Head of caudate nucleus (tissue), 42 donors: ENCODE measurements around the gene AGAP1.

ENCODE experiments used
- DNase-seq, 42 donors: peaks; one replicate each; pipeline versions ENCODE4 v3.0.0 to v3.0.0-alpha.2; 2020 to 2021; ENCODE audit warnings: mixed read lengths in 7 of 42
- intact Hi-C: fragments of 100-400 bp; cut with DNase I; formaldehyde crosslinking; loops from one replicate; pipeline ENCODE4 v1.15.0; 2022

The AGAP1 gene

DNA sequence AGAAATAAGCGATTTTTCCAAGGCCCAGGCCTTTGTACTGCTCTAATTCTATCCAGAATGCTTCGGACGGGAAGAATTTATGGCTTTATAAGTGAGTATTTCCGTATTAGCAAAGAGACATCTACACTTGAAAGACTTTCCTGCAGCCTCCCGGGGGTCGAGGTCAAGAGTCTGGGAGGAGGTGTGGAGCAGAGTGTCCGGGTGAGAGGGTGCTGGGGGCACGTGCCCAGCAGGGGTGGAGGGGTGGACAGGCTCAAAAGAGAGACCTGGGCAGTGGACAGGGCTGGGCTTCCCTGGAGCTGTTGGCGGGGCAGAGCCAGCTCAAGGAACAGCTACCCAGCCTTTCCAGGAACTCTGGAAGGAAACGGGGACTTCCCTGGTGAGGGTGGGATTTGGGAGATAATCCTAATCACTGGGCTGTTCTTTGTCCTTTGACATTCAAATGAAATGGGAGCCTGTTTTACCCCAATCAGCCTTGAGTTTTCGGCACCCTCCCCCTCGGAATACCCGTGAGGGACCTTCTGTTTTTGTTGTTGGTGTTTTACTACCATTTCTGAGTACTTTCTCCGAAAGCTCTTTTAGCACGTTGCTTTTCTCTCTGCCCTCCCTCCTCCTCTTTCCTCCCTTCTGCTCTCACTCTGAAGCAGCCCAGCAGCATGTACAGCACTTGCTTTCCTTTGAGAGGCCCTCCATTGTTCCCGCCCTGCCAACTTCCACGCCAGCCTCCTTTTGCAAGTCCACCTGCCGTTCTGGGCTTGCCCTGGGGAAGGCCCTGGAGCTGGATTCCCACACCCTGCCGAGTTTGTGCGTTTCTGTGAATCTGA is 164.7 kb downstream of the AGAP1 start:
- intact Hi-C loops = no loop called here
- DNase-seq = peak in 7 of 42 donors; percentile 27 to 70 (median 46)

DNA sequence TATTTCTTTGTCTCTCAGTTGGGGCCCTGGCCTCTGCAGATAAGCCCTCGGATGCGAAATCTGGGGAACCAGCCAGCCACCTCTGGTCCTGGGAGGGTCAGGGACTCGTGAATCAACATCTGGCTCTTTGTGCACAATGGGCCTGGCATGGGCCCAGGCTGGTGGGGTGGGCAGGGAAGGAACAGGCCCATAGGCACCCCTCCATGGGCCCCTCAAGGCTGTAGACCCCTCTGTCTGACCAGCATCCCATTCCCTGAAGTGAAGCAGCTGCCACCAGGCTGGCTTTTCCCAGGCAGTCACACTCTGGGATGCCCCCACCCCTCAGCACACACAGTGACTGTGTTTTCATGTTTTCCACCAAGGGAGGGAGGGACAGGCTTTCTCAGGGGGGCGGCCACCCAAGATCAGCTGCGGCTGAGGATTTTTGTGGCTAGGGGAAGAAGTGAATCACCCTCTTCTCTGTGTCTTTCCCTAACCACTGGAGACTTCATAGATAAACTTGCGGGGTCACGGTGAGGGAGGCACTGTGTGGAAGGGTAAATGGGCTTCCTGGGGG is 166.0 kb downstream of the AGAP1 start:
- intact Hi-C loops = no loop called here
- peak in 18 of 42 donors; percentile 31 to 73 (median 52) for DNase-seq

DNA sequence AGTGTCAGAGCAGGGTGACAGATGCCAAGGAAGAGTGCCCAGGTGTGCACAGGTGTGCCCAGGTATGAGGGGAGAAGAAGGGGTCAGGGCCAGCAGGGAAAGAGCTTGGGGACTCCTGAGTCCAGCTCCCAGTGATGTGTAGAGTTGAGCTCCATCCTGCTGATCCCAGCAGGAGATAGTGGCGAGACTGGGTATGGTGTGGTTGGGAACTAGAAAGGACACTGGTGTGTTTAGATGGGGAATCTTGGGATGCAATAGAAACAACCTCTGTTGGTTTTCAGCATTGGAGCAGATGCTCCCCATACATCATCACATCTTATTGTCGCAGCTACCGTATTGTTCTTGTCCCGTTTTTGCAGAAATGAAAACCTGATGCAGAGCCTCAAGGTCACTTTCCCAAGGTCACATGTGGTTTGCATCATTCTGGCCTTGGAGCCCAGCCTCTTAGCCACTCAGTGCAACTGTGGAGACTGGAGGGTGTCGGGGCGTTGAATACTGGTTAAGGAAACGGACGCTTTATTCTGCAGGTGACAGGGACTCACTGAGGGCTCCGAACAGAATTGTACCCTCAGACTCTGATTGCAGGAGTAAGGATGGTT is 166.7 kb downstream of the AGAP1 start:
- intact Hi-C loops = no loop called here
- DNase-seq = peak in 1 of 42 donors; percentile 17

DNA sequence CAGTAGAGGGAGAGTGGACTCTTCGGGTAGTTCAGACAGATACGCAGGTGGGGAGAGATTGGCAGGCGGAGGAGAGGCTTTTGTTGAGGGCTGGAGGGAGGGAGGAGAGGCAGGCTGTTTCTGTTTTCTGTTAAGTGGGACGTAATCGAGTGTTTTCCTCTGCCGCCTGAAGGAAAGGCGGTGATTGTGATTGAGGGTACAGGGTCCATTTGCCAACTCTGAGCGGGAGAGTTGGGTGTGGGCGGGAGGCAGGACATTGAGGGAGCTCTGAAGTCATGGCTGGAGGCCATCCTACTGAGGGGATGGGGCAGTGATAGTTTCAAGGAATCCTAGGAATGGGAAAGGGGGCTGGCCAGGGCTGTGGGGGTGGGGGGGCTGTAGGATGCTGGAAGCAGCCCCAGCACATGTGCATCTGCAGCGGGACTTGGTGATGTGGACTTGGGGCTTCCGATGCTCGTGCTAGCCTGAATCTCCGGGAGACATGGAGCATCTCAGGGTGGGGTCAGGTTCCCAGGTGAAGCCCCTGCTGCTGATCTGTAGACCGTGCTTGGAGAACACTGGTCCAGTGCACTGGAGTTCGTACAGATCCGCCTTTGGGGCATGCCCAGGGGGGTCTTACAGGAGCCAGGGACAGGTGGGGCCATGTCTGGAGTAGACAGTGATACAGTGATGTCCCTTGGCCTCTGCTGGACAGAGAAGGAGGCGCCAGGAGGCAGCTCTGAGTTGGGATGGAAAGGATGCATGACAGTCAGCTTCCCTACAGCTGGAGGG is 167.5 kb downstream of the AGAP1 start:
- DNase-seq = peak in 1 of 42 donors; percentile 17
- intact Hi-C loops = no loop called here

- peak in 1 of 42 donors; percentile 11 for DNase-seq
- intact Hi-C loops = no loop called here
Measured at GRCh38 chr2:235661952-235662351, 168.1 kb downstream of the AGAP1 start.

- peak in 16 of 42 donors; percentile 13 to 78 (median 50) for DNase-seq
- intact Hi-C loops = no loop called here
Measured at GRCh38 chr2:235663875-235664274, 170.0 kb downstream of the AGAP1 start.

DNA sequence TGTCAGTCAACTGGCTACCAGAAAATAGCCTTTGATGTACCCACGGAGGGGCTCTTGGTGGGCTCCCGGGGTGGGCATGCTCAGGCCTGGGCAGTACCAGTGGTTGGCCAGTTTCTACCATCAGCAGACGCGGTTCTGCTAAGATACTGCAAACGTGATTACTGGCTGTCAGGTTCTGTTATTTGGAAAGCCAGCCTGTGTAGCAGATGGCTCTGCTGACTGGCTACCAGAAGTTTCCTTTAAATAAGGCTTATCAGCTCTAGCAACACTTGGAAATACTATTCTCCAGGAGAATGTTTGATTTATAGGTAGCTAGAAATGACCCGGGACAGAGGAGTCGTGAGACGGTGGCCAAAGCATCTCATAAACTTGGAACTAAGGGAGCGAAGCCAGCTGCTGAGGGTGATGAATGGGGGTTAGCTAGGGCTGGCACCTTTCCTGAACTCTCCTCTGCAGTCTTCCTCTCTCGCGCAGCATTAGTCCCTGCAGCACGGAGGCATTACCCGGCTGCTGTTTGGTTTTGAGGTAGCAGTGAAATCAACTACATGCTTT is 171.9 kb downstream of the AGAP1 start:
- DNase-seq = peak in 16 of 42 donors; percentile 13 to 75 (median 49)
- intact Hi-C loops = no loop called here

GRCh38 chr2:235666213-235666781 is 172.5 kb downstream of the AGAP1 start:
- peak in 36 of 42 donors; percentile 20 to 88 (median 73) for DNase-seq
- intact Hi-C loops = no loop called here

- intact Hi-C loops = loop anchor here (2.0 kb wide), 1 partner anchor 68 kb away; no protein-coding TSS in a partner anchor
- DNase-seq = peak in 1 of 42 donors; percentile 8
Measured at GRCh38 chr2:235668782-235669181, 174.9 kb downstream of the AGAP1 start.

DNA sequence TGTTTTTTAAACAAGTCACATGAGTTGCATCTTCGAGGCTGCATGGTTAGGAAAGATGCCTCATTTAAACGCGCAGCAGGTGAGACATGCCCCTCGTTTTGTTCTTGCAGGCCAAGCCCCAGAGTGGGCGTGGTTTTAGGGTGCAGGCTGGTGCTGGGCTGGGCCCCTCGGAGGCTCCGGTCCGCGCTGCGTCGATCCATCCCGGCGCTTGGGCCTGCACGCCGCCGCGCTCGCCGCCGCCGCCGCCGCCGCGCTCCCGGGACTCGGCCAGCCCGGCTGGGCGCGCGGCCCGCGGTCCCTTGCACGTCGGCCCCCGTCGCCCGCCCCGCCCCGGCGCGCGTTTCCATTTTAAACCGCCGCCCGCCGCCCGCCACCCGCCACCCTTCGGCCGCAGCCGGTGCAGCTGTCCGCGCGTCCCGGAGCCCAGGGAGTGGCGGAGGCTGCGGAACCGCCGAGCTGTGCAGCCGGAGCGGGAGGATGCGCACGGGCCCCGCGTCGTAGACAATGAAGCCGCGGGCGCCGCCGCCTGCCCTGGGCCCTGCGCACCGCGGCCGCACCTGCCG is 175.5 kb downstream of the AGAP1 start:
- DNase-seq = peak in 41 of 42 donors; percentile 47 to 93 (median 81)
- intact Hi-C loops = loop anchor here (2.0 kb wide), 1 partner anchor 69 kb away; no protein-coding TSS in a partner anchor

- DNase-seq = peak in 41 of 42 donors; percentile 53 to 88 (median 72)
- intact Hi-C loops = loop anchor here (2.0 to 5.0 kb wide), 2 partner anchors 69 to 77 kb away; no protein-coding TSS in a partner anchor
Measured at GRCh38 chr2:235669983-235670962, 176.4 kb downstream of the AGAP1 start.

DNA sequence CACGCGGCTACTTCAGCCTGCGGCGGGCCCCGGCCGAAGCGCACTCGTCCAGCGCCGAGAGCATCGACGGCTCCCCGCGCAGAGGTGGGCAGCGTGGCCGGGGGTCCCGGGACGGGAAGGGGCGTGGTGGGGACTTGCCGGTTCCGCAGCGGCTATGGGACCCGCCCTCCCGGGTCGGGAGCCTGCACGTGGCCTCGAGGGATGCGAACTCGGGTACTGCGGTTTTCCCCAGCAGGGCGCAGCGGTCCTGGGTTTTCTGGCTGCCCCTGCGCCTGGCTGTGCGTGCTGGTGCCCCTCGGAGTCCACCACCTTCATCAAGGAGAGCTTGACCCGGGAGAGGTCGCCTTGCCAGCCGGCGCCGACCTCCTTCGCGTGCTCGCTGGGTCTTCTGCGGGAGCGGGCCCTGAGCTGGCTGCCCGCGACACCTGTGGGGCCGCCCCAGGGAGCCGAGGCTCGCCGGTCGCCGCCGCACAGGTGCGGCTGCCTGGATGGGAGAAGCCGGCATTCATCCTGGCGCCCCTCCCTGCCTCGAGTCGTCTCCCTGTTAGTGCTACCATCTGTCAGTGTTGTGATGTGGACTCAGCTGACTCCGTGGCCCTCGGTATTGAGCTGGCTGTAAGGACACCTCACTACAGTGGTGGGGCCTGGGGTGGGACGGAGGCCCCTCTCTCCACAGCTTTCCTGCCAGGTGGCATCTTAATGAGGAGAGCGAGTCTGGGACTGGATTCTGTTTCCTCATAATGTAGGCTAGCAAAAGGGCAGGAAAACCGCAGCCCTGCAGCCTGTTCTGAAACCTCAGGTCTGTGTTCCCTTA is 177.3 kb downstream of the AGAP1 start:
- DNase-seq = peak in 1 of 42 donors; percentile 34
- intact Hi-C loops = loop anchor here (5.0 kb wide), 1 partner anchor 76 kb away; no protein-coding TSS in a partner anchor

GRCh38 chr2:235672720-235673119 is 178.9 kb downstream of the AGAP1 start:
- intact Hi-C loops = loop anchor here (5.0 kb wide), 1 partner anchor 75 kb away; no protein-coding TSS in a partner anchor
- DNase-seq = no peak

DNA sequence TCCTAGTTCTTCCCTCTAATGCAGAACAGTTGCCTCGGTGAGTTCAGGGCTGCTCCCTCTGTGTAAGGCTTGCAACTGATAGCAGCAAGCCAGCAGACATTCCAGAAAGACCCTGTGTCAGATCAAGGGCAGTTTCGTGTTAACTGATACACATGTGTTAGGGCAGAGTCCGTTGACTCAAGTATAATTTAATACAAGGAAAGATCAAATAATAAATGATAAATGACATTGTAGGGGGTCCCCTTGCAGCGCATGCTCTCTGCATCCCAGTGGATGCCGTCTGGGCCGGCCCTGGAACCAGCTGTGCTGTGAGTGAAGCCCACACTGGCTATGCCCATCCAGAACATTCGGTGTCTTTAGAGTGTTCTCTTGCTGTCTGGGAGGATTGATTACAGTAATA is 180.3 kb downstream of the AGAP1 start:
- DNase-seq = peak in 3 of 42 donors; percentile 30 to 59 (median 43)

DNA sequence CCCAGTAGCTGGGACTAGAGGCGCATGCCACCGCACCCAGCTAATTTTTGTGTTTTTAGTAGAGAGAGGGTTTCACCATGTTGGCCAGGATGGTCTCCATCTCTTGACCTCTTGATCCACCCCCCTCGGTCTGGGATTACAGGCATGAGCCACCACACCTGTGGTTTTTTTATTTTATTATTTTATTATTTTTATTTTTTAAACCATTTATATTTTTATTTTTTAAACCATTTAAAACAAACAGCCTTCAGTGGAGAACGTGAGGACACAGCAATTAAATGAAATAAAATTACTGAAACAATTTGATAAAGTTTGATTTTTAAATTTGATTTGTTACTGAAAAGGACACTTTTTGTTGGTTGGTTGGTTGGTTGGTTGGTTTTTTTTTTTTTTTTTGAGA is 181.0 kb downstream of the AGAP1 start:
- intact Hi-C loops = loop anchor here (5.0 kb wide), 1 partner anchor 72 kb away; no protein-coding TSS in a partner anchor
- DNase-seq = peak in 1 of 42 donors; percentile 14

More for the DNA sequence above, 180.3 kb downstream of the AGAP1 start:
- intact Hi-C loops = loop anchor here (5.0 kb wide), 1 partner anchor 73 kb away; no protein-coding TSS in a partner anchor
